HPDE6-E6E7 (cell line): ENCODE results near the gene ATP10D.

Source experiments
- DNase-seq: peaks from one replicate; pipeline ENCODE4 v3.0.0; 2011; ENCODE audit warnings: missing footprints; ENCODE audit errors: extremely low spot score

ATP10D gene

DNA sequence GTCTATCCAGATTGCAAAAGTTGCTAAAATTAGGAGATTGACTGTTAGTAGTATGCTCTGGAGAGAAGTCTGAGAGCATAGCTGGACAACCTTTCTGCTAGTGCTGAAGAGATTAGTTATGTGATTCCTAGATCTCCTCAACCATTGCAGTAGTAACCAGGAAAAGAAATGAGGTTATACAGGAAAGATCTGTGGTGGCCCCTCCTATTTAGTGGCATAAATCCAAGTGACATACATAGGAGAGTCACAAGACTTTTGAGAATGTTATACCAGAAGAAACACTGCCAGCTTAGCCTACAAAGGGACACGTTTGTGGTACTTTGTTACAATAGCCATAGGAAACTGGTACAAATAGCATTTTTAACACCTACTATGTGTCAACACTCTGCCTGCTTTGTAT is 105.2 kb downstream of the ATP10D start:
- DNase-seq, result no peak

DNA sequence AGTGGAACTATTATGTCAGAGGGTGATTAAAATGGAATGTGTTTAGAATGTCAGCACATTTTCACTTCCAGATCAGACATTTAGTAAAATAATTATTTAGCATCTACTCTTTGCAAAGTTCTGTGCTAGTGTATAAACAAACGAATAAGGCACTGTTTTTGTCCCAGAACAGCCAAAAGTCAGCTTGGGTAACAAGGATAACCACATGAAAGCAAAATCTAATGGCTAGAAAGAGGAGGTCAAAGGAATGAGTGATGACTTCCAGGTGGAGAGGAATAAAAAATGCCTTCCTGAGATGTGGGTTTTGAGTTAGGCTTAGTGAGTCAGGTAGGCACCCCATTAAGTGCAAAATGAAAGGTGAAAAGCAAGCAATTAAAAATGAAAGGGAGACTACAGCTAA is 112.6 kb downstream of the ATP10D start:
- DNase-seq, result no peak

DNA sequence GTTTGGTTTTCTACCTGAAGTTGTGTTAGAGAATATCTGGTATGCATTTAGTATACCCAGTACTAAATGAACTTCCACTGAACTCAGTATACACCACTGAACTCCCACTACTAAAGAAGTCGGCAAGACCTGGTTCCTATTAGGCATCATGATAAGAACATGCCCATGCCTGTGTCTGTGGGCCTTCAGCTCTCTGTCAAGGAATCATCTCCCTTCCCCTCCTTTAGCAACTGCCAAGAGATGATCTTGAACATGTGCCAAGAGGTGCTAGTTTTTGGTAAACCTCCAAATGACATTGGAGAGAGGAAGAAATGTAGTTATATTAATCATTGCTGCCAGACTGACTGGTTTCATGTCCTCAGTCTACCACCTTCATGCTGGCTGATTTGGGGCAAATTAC is 113.2 kb downstream of the ATP10D start:
- DNase-seq, result no peak

DNA sequence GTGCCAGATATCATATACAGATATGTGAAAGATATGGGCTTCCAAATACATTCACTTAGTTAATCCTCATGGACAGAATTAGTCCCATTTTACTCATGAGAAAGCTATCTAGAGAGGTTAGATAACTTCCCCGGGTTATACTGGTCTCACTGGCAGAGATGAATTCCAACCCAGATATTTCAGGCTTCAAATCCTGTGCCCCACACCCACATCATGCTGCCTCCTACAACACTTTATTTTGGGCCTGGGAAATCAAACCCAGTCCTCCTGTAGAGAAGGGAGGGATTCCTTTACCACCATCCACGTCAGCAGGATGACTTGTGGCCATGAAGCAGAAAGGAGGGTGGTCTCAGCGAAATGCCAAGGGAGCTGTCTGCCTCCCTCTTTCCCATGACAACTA is 113.8 kb downstream of the ATP10D start:
- DNase-seq, result no peak

DNA sequence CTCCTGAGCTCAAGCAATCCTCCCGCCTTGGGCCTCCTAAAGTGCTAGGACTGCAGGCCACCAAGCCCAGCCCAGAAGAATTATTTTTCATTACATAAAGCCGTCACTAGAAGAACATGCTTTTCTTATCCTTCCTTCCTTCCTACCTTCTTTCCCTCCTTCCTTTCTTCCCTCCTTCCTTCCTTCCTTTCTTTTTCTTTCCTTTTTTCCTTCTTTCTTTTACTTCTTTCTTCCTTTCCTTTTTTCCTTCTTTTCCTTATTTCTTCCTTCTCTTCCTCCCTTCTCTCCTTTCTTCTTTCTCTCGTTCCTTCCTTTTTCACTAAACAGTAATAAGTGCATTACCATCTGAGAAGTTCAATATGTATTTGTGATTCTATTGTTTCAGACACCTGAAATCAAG is 121.4 kb downstream of the ATP10D start:
- no peak for DNase-seq

DNA sequence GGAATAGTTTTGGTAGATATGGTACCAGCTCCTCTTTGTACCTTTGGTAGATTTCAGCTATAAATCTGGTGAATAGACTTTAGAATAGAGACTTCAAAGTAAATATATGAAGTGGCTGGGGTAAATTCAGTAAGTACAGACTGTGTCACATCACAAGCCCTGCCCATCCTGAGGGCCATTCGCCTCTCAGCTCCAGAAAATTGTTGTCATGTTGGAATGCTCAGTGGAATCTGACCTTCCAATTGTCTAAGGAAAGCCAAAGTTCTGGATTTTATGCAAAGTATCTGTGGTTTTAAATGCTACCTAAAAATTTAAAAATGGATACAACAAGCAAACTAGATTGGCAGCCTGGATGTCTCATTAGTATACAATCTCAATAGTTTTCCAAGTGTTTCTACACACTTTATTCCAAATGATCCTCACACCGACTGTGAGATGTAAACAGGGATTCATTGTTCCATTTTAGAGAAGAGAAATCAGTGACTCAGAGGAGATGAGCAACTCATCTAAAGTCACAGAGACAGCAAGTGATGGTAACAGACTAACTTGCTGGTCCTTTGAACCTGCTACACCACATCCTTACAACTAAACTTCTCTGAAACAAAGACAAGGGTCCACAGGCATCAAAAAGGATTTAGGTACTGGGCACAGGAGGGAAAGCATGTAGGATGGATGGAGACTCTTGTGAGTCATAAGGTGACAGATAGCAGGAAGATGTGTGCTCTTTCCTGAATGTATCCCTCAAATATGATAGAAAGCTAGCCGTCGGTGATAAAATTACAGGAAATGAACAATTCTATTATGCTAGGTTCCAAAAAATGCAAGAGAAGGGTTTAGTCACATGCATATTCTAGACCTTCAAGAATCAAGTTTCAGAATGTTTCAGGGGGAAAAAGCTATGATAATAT is 127.3 kb downstream of the ATP10D start:
- DNase-seq, result no peak

DNA sequence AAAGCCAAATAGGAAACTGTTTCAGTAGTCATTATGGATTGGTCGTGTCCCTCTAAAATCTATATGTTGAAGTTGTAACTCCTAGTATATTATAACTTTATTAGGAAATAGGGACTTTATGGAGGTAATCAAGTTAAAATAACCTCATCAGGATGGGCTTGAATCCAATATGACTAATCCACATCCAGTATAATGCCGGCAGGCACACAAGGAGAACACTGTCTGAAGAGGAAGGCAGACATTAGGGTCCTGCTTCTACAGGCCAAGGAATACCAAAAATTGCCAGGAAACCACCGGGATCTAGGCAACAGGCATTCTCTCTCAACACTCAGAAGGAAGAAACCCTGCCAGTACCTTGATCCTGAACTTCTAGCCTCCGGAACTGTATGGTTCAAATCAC is 130.3 kb downstream of the ATP10D start:
- no peak for DNase-seq

DNA sequence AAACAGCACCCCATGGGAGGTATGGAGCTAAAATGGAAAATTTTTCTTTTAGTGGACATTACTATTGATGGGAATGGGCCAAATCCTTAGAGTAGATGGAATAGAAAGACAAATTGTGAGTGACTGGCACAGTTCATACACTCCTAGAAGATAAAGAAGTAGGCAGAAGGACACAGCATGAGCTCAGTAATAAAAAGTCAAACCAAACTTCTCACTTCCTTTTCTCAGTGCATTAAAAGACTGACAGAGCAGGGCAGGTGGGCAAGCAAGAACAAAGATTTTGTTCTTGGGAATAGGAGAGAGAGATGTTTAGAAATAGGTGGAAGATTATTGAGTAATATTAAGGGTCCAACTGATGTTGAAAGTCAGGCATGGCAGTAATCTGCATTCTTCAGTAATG is 132.5 kb downstream of the ATP10D start:
- no peak for DNase-seq

DNA sequence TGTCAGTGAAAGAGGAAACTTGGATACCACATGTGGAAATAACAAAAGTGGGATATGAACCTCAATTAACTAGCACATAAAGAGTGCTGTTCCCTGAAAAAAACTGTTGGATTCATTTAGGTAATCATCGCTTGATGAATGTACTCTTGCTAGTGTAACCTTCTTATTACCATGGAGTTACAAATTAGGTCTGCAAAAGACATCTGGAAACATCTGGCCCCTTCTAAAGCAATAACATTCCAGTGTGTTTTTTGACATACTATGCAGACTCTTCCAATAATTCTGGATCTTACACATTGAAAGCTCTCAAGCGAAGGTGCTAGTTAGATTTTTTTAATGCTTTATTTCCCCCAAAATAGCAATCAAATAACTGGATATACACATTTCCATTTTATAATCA is 134.6 kb downstream of the ATP10D start:
- no peak for DNase-seq

DNA sequence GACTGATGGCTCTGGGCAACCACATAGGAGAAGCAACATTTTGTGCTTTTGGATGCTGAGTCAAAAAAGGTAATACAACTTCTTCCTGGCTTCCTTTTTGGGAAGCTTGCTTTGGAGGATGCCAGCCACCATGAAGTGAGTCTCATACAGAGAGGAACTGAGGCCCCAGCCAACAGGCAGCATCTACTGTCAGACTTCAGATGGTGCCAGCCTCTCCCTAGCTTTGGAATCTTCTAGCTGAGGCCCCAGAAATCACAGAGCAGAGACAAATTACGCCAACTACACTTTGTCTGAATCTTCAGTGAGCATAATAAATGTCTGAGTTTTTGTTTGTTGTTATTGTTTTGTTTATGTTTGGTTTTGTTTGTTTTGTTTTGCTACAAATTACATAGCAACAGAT is 136.1 kb downstream of the ATP10D start:
- no peak for DNase-seq

DNA sequence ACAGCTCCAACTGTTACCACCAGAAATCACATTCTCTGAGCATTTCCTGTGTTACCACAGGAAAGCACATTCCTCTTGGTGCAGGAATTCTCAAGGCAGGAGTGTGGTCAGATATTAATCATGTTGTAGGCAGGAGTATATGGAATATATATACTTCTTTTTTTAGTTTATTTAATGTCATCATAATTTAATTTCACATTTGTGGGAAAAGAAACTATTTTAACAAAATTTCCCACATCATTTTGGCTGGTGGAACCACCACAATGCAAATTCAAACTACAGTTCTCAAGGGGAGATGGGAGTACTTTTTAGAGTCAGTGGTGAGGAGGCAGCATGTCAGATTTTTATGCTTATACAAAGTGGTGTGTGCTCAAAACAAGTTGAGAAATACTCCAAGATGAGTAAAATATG is 139.0 kb downstream of the ATP10D start:
- DNase-seq, result no peak

DNA sequence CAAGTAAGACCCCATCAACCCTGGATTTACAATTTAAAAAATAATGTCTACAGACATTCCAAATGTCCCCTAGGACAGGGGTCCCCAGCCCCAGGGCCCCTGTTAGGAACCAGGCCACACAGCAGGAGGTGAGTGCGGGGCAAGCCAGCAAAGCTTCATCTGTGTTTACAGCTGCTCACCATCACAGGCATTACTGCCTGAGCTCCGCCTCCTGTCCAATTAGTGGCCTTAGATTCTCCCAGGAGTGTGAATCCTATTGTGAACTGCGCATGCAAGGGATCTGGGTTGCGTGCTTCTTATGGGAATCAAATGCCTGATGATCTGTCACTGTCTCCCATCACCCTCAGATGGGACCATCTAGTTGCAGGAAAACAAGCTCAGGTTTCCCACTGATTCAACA is 146.1 kb downstream of the ATP10D start:
- DNase-seq, result no peak

DNA sequence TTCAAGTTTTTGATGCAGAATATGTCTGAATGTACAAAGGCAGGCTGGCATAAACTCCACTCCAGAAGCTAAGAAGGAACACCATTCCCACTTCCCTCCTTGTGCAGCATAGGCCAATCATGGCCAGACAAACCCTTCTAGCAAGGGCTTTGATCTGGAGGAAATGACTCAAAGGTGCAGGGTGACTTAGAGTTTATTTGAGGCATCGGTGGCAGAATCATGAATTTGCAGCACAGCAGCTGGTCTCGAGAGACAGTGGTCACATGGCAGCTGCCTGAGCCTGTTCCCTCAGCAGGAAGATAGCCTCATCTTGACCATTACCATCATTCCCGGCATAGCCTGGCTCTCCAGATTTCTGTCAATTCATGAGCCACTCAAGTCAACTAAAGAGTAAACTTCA is 154.5 kb downstream of the ATP10D start:
- DNase-seq, result no peak

DNA sequence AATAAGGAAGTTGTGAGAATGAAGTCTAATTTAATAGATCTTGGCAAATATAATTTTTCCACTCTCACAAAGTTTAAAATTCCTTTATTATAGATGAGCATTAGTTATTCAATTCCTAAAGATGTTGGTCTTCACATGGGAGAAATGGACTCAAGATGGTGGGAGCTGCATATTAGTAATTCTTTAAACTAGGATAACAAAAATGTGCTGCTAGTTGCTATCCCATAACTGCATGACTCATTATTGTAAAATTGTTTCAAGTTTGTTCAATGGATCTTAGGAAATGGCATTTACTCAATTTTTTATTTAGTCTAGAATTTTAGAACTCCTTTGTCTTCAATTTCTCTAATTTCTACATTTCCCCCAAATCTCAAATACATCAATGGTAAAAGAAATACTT is 155.8 kb downstream of the ATP10D start:
- DNase-seq, result no peak

DNA sequence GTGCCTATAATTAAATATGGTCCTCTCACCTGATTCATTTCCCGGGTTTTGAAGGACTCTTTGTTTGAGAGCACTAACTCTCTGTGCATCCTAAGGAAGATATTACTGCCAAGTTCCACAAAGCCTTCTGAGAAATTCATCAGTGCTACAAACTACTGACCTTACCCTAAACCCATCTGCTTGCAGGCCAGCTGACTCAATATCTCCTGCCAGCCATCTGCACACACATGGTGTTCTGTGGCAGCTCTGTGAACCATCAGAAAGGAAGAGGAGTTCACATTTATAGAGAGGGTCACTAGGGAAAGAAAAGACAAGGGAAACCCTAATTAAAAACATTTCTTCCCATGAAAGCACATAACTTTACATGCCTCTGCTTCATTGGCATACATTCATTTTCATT is 156.7 kb downstream of the ATP10D start:
- DNase-seq, result no peak

DNA sequence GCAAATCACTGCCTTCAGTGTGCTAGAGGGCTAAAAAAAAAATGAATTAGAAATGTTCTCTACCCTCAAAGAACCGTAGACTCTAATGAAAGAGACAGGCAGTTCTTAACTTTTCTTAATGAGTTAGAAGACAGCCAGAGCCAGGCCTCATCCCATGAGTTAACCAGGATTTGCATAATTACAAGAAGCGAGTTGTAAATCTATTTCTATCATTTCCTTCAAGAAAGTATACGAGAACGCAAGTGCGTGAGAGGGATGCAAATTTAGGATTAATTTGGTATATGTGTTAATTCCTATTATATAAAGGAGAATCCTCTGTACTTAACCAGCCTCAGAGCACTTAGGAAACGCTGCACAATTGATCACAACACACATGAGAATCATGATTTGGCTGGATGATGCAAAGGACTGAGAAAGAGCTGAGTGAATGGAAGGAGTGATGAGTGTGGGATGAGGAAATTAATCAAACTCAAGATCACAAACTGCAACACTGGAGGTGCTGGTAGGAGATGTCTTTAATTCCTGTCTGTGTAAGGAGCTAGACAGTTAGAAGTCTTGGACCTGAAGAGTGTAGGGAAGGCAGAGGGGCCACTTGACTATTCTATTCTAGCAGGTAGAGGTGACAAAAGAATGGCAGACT is 157.2 kb downstream of the ATP10D start:
- no peak for DNase-seq
